Peyer's patch (tissue), 4 donors: ENCODE measurements around the gene PAFAH1B1.

Source experiments
- CTCF ChIP-seq, 6 experiments: fragments of 450-650 bp in 4 of 6; fragments of 200-600 bp in 2 of 6; sonication (generic) in 1 of 6; IDR thresholded peaks; one replicate each; pipeline ENCODE4 v1.5.1; 2017 to 2019; ENCODE audit warnings: antibody characterized with exemption in 6 of 6, mild to moderate bottlenecking in 3 of 6, moderate library complexity in 1 of 6
- POLR2A ChIP-seq, 2 donors: fragments of 450-650 bp; IDR thresholded peaks; one replicate each; pipeline ENCODE4 v1.5.1; 2017; ENCODE audit warnings: antibody characterized with exemption in 2 of 2, mild to moderate bottlenecking in 2 of 2, moderate library complexity in 2 of 2

DNA sequence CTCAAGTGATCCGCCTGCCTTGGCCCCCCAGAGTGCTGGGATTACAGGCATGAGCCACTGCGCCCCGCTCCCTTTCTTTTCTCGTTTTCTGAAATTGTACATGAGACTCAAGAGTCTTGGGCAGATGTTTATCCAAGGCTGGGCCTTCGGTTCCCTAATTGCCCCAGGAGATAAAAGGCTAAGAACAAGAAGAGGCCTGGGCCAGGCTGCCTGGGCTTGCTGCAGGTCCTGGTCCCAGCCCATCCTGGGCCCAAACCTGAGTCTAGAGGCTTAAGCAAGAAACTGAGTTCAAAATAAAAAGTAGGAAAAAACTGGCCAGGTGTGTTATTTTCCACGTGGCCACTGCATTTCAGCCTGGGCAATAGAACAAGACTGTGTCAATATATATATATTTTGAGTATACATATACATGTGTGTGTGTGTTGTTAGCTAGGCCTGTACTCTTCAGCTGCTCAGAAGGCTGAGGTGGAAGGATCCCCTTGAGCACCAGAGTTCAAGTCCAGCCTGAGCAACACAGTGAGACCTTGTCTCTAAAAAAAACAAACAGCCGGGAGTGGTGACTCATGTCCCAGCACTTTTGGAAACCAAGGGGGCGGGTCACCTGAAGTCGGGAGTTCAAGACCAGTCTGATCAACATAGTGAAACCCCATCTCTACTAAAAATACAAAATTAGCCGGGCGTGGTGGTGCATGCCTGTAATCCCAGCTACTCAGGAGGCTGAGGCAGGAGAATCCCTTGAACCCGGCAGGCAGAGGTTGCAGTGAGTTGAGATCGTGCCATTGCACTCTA, 124.9 kb downstream of the PAFAH1B1 start:
- TF ChIP-seq POLR2A (IDR thresholded peaks at IDR 0.05) (no peak), CTCF (IDR thresholded peaks at IDR 0.05) (no peak)
